NCI-H1417 treated with DMSO at 0.1 percent for 48 hours (cell line): Measurements from ENCODE around the gene SPATA32.

Experiments
- DNase-seq: peaks from one replicate; lab custom pipeline; 2025; lab: John Stamatoyannopoulos, UW

SPATA32 gene

GRCh38 chr17:45228763-45229539 is 32.9 kb downstream of the SPATA32 start:
- no peak for DNase-seq

GRCh38 chr17:45227926-45228762 is 33.8 kb downstream of the SPATA32 start:
- no peak for DNase-seq

DNA sequence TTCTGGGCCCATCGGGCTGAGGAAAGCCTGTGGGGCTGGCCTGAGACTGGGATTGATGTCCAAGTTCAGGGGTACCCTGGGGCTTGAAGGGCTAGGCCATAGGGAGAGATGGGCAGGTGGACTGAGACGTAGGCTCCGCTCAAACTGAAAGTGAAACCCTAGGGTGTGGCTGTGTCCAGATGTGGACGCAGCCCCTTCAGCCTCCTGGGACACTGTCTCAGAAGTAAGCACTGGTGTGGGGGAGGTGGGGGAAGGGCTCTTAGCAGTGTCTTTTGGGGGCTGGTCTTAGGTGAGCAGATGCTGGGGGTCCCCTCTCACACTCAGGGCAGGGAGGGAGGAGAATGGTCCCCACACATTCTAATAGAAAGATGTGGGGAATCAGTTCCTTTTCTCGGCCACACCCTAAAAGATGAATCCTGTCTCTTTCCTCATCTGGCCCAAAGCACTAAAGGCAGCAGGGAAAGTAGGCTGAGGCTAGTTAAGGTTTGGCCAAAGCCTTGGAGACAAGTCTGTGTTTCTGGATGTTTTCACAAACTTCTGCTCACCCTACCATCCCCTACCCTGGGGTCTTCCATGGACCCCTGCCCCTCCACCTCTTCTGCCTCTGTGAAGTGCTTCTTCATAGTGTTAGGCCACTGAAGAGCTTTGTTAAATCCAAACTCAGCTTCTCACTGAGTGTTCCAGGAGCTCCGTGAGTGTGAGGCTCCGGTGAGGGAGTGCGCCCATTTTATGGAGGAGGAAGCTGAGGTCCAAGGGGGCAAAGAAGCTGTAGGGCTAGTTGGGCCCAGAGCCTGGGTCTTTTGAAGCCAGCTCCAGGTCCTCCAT is 34.6 kb downstream of the SPATA32 start:
- DNase-seq, result no peak

DNA sequence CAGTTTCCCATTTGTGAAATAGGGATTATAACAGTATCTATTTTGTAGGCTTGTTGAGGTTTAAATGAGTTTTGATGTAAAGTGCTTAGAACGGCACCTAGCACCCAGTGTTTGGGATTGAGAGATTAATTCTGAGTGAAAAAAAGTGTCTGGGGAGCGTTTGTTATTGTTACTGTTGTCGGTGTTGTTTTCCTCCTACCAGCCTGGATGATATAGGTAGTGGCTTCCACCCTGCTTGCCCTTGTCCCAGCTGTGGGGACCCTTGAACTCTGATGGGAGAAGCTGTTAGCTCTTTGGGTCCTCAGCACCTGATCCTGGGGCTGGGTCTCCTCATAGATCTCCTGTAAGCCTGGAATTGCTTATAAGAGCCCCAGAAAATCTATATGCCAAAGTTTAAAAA is 35.3 kb downstream of the SPATA32 start:
- no peak for DNase-seq

- no peak for DNase-seq
Measured at GRCh38 chr17:45225964-45226530, 35.8 kb downstream of the SPATA32 start.

DNA sequence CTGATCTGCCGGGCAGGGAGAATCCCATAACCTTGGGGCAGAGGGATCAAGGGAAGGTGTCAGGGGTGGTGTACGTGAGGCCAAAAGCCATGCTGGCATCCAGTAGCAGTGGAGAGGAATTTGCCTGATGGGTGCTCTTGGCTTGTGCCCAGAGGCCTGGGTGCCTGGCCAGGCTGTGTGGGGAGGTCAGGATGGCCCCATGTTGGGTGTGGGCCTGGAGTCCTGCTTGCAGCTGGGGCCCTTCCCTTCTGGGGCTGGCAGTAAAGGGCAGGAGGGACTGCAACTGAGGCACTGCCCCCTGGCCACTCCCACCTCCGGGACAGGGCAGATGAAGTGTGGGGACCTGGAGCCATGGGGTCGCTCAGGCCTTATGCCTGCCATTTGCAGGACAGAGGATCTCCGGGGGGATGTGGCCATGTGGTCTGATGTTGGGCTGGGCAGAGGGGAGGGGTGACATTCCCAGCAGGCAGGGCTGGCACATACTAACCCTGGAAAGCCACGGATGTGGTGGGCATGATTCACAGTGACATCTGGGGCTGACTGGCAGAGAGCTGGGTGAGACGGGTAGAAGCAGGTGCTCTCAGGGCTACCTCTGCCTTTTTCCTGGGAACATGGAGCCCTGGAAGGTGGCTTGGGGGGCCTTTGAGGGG is 36.7 kb downstream of the SPATA32 start:
- DNase-seq, result no peak

DNA sequence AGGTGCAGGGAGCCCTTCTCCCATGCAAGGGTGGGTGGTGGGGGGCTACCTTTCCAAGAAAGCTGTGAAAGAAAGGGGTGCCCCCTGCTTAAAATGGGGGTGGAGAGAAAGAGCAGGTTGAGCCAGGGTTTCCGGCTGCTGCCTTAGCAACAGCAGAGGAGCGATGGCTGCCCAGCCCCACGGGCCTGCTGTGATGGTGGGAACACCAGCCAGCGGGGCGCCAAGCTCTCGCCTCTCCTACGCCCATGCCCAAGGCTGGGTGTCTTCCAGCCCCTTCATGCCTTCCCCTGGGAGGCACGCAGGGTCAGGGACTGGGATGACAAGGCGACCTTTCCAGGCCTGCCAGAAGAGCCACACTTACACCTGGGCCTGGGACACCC is 37.2 kb downstream of the SPATA32 start:
- no peak for DNase-seq

DNA sequence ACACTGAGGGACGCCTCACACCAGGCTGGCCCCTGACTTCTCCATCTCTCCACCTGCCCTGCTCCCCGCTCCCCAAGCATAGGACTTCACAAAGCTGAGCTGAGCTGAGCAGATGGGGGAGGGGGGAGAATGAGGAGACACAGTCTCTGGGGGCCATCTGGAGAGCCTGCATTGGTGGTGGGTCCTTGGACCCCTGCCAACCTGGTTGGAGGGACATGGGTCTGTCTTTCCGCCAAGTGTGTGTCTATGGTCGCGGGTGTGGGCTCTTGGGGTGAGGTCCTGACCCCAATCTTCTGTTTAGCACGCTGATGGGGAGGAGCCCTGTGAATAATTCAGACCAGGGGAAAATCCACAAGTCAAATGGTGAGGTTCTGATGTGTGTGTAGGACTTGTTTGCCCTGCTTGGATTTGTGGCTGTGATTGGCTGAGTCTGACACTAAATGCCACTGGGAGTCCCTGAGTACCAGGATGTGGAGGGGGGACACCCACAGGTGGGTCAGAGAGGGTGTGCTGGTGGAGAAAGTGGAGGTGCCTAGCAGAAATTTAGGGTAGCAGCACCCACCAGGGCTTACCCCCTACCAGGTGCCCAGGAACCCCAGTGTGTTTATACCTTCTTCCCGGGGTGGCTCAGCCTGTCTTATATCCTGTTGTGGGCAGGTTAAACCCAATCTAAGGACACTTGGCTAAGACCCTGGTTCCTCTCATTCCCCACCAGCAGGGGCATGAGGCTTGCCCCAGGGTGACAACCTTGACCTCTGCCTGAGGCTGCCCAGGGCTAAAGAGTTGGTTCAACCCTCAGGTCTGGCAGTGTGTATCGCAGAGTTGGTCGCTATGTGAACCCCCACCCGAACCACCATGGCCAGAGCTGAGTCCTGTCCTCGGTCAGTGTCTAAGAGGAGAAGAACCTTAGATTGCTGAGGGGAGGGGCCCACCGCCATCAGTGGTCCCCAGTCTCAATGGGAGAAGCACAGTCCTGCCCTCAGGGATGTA is 38.1 kb downstream of the SPATA32 start:
- no peak for DNase-seq

GRCh38 chr17:45222996-45223538 is 38.8 kb downstream of the SPATA32 start:
- no peak for DNase-seq

DNA sequence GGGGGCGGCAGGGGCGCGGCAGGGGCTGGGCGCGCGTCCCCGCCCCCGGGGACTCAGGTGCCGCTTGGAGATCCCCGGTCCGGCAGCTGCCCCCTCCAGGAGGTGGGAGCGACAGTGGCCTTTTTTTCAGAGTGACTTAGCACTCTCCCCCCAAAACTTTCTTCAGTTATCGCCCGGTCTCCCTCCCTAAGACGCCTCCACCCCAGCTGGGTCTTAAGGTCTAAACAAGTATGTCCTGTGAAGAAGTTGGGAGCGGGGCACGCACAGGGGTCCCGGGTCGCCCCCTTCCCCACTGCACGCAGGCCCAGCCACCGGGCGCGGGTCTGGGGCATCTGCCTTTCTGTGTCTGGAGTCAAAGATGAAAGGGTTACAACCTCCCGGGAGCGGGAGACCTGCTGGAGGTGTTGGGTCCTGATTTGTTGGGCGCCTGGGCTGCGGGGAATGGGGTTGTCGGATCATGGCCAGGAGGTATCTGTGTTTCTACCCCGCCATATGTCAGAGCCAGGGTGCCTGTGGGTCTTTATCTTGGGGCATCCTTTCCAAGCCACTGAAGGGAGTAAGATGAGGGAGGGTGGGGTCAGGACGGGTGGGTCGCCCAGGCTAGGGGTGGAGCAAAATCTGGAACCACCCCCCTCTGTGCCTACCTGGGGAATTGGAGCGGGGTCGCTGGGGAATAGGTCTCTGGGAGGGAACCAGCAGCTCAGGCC is 39.5 kb downstream of the SPATA32 start:
- DNase-seq, result no peak

DNA sequence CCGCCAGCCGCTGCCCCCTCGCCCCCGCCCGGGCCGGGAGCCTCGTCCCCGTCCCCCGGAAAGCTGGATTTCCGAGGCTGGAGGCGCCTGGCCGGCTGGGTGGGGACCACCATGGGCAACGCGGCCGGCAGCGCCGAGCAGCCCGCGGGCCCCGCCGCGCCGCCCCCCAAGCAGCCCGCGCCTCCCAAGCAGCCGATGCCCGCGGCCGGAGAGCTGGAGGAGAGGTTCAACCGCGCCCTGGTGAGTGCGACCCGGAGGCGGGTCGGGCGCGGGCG is 39.9 kb downstream of the SPATA32 start:
- DNase-seq, result no peak

- DNase-seq, result no peak
Measured at GRCh38 chr17:45221081-45222013, 40.5 kb downstream of the SPATA32 start, which contains the start of gene FMNL1. Gene FMNL1, plus strand, starts transcription at chr17:45221885. Its CDS starts 240 bp downstream, at chr17:45222125.

DNA sequence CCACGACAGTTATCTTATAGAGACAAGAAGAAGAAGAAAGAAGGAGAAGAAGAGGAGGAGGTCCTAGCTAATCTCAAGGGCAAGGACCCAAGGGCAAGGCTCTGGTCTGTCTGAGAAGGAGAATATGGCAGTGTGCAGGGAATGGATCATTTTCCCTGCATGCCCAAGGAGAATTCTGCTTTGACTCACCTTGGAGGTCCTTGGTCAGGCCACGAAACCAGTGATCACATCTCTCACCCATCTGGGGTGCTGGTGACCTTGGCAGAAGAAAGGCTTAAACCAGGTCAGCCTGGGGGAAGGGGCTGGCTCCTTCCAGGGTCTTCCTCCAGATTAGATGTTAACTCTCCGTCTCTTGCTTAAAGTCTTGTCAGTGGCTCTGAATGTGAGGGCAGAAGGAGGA is 41.8 kb downstream of the SPATA32 start:
- no peak for DNase-seq

GRCh38 chr17:45218895-45219661 is 42.8 kb downstream of the SPATA32 start:
- peak; percentile 60 for DNase-seq
